DND-41 (cell line): Measurements from ENCODE around the gene TUBA1C.

Experiments used
- ATAC-seq: fragments of 200-7000 bp; cut with Tn5 transposase; 3 replicates; pipeline ENCODE4 v1.9.1; 2021; ENCODE audit warnings: low read depth; ENCODE audit not compliant: insufficient read depth
- DNase-seq: peaks from one replicate; pipeline ENCODE4 v3.0.0-alpha.2; 2020
- H2AFZ ChIP-seq: 2 replicates; pipeline ENCODE4 v1.6.0; 2012; ENCODE audit warnings: low read depth, low read length
- H3K27ac ChIP-seq: 2 replicates; pipeline ENCODE4 v1.5.1; 2012; ENCODE audit warnings: low read length, inconsistent platforms
- H3K27me3 ChIP-seq: fragments of 200-600 bp; sonication (generic); 2 replicates; pipeline ENCODE4 v1.6.0; 2012; ENCODE audit warnings: low read length, mild to moderate bottlenecking, inconsistent platforms; ENCODE audit not compliant: insufficient read depth, poor library complexity
- H3K36me3 ChIP-seq: 2 replicates; pipeline ENCODE4 v1.5.1; 2012; ENCODE audit warnings: low read length, inconsistent platforms; ENCODE audit not compliant: insufficient read depth
- H3K4me1 ChIP-seq: 2 replicates; pipeline ENCODE4 v1.5.1; 2012; ENCODE audit warnings: mild to moderate bottlenecking, low read length; ENCODE audit not compliant: insufficient read depth
- H3K4me2 ChIP-seq: 2 replicates; pipeline ENCODE4 v1.6.0; 2012; ENCODE audit warnings: mild to moderate bottlenecking, moderate library complexity, low read length, inconsistent platforms; ENCODE audit not compliant: insufficient read depth
- H3K4me3 ChIP-seq, 2 experiments: fragments of 200-600 bp in 1 of 2; shearing (Covaris generic) in 1 of 2; 2 replicates each; pipeline ENCODE4 v1.5.1; 2012 to 2016; ENCODE audit warnings: inconsistent platforms in 2 of 2, low read length in 2 of 2, mild to moderate bottlenecking in 2 of 2, low read depth in 1 of 2, moderate library complexity in 1 of 2
- H3K79me2 ChIP-seq: 2 replicates; pipeline ENCODE4 v1.6.0; 2012; ENCODE audit warnings: low read length, inconsistent platforms; ENCODE audit not compliant: insufficient read depth
- H3K9ac ChIP-seq: 2 replicates; pipeline ENCODE4 v1.6.0; 2012; ENCODE audit warnings: low read depth, mild to moderate bottlenecking, inconsistent platforms, low read length, moderate library complexity
- H3K9me3 ChIP-seq: 2 replicates; pipeline ENCODE4 v1.5.1; 2012; ENCODE audit warnings: low read length, moderate library complexity, mild to moderate bottlenecking, inconsistent platforms; ENCODE audit not compliant: insufficient read depth, severe bottlenecking
- H4K20me1 ChIP-seq: 2 replicates; pipeline ENCODE4 v1.6.0; 2012; ENCODE audit warnings: low read length; ENCODE audit not compliant: insufficient read depth
- CTCF ChIP-seq: IDR thresholded peaks from 2 replicates; pipeline ENCODE4 v1.5.1; 2012; ENCODE audit warnings: borderline replicate concordance, low read length, moderate library complexity, mild to moderate bottlenecking; ENCODE audit not compliant: poor library complexity, severe bottlenecking; ENCODE audit errors: extremely low read depth
- EZH2 ChIP-seq: IDR thresholded peaks from 3 replicates; pipeline ENCODE4 v1.6.1; 2012; ENCODE audit warnings: borderline replicate concordance, low read depth, mild to moderate bottlenecking, moderate library complexity, low read length, inconsistent platforms; ENCODE audit not compliant: severe bottlenecking

TUBA1C gene

GRCh38 chr12:49295082-49295936 lies 30.4 kb downstream of the TUBA1C start, which contains the start of gene PRPH:
Gene PRPH (plus strand): TSS chr12:49295147. CDS start chr12:49295201, 54 bp downstream.
- Histone ChIP-seq H3K4me2 (no peak within 1 kb of the TSS), H3K4me1 (no peaks in the 10 kb centered on the region), H3K9ac (no peak within 1 kb of the TSS), H3K27ac (no peak within 1 kb of the TSS), H2AFZ (no peak within 1 kb of the TSS), H3K9me3 (no peaks in the 10 kb centered on the region), H3K4me3 (no peak within 1 kb of the TSS), H4K20me1 (no peaks in the 10 kb centered on the region; the same call in 1 of the 2 replicates), H3K79me2 (no peaks in the 10 kb centered on the region), H3K36me3 (no peaks in the 10 kb centered on the region), H3K27me3 (peaks cover 4% of the 10 kb centered on the region)
- DNase-seq (no peak), ATAC-seq (no peak)
- no peak for TF ChIP-seq EZH2
- TF ChIP-seq CTCF = no peak

GRCh38 chr12:49296034-49296835 lies 31.4 kb downstream of the TUBA1C start:
- Histone ChIP-seq H3K9me3 (no peaks in the 10 kb centered on the region), H3K9ac (no peak overlapping the region), H3K4me2 (no peak overlapping the region), H3K4me1 (no peaks in the 10 kb centered on the region), H3K36me3 (no peaks in the 10 kb centered on the region), H3K4me3 (no peak overlapping the region), H3K79me2 (no peaks in the 10 kb centered on the region), H3K27me3 (peaks cover 4% of the 10 kb centered on the region), H3K27ac (no peak overlapping the region), H4K20me1 (no peaks in the 10 kb centered on the region; the same call in 1 of the 2 replicates), H2AFZ (no peak overlapping the region)
- ATAC-seq (no peak; the same call in 2 of the 3 replicates), DNase-seq (no peak)
- no peak for TF ChIP-seq EZH2
- no peak for TF ChIP-seq CTCF

GRCh38 chr12:49296836-49297694 lies 32.2 kb downstream of the TUBA1C start:
- Histone ChIP-seq H3K27ac (no peak overlapping the region), H3K4me2 (no peak overlapping the region), H3K9me3 (no peaks in the 10 kb centered on the region), H3K79me2 (no peaks in the 10 kb centered on the region), H3K4me1 (peaks cover 6% of the 10 kb centered on the region), H2AFZ (no peak overlapping the region), H4K20me1 (no peaks in the 10 kb centered on the region; the same call in 1 of the 2 replicates), H3K9ac (no peak overlapping the region), H3K4me3 (no peak overlapping the region), H3K27me3 (peaks cover 4% of the 10 kb centered on the region), H3K36me3 (no peaks in the 10 kb centered on the region)
- no peak for ATAC-seq
- no peak for TF ChIP-seq EZH2
- DNase-seq = no peak
